ENCODE results near the gene RTN4R.

DNA sequence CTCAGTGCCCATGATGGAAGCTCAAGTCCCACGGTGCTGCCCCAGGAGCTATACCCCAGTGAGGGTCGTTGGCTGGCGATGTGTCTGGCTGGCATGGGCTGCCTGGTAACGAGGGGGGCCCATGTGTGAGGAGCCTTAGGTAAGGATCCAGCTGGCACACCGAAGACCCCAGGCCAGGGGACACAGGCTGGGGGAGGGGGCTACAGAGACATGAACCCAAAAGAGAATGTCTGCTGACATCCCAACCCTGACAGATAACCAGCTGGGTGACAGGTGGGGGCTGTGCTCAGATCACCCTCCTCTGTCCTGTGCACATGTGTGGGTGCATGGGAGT is 39.2 kb downstream of the RTN4R start:
- TF ChIP-seq, protein P1, sequence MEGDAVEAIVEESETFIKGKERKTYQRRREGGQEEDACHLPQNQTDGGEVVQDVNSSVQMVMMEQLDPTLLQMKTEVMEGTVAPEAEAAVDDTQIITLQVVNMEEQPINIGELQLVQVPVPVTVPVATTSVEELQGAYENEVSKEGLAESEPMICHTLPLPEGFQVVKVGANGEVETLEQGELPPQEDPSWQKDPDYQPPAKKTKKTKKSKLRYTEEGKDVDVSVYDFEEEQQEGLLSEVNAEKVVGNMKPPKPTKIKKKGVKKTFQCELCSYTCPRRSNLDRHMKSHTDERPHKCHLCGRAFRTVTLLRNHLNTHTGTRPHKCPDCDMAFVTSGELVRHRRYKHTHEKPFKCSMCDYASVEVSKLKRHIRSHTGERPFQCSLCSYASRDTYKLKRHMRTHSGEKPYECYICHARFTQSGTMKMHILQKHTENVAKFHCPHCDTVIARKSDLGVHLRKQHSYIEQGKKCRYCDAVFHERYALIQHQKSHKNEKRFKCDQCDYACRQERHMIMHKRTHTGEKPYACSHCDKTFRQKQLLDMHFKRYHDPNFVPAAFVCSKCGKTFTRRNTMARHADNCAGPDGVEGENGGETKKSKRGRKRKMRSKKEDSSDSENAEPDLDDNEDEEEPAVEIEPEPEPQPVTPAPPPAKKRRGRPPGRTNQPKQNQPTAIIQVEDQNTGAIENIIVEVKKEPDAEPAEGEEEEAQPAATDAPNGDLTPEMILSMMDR (conservative IDR thresholded peaks at IDR 0.05; ENCODE audit: low read depth, low read length), result no peak
- no peak for TF ChIP-seq EZH2 (IDR thresholded peaks at IDR 0.05; ENCODE audit: low read length, unreplicated experiment)

All from PC-3 (cell line).